ENCODE results near the gene CDYL. TPM values are rescaled to one million over a fixed set of nuclear protein-coding genes. Genes with fewer than 3 reads are reported as not detected.

The CDYL gene
- total and polyA plus RNA-seq, 2 of the 4 experiments (the other 2 are of a cell fraction) = 14.2 to 92.1 TPM

GRCh38 chr6:4812068-4812467 lies 35.9 kb downstream of the CDYL start:
- no CpG with 5 or more reads among the region's 4 CpGs for WGBS, 2 experiments (ENCODE audit: extremely low coverage in 2 of 2, insufficient read length in 1 of 2)
- H3K9me1 ChIP-seq (ENCODE audit: insufficient read depth, low read length) = peaks cover 4% of the 10 kb centered on the region
- in situ Hi-C loops (cut with MboI; ENCODE audit: low sequenced_read_pairs) = no loop called here
- H3K9me3 ChIP-seq (ENCODE audit: control insufficient read depth, insufficient read depth, low read length) = no peaks in the 10 kb centered on the region
- H2BK5ac ChIP-seq (ENCODE audit: low read depth, low read length, poor library complexity, severe bottlenecking) = no peak overlapping the region
- no peak overlapping the region for H4K91ac ChIP-seq (ENCODE audit: insufficient read depth, low read depth, low read length)
- dilution Hi-C loops (cut with HindIII; ENCODE audit: low sequenced_read_pairs, unreplicated experiment) = no loop called here
- DNase-seq = no peak
- H3K9ac ChIP-seq (ENCODE audit: low read depth, low read length) = no peak overlapping the region
- no peak overlapping the region for H3K4me2 ChIP-seq (ENCODE audit: low read depth, low read length)
- H3K27ac ChIP-seq (ENCODE audit: insufficient read depth, low read length) = no peak overlapping the region
- POLR2A ChIA-PET (ENCODE audit: unreplicated experiment) = no interaction called here
- no peak overlapping the region for H2BK20ac ChIP-seq (ENCODE audit: low read depth, low read length)
- no peak overlapping the region for H3K4ac ChIP-seq (ENCODE audit: low read depth, low read length)
- H2AK5ac ChIP-seq (ENCODE audit: low read depth, low read length) = no peak overlapping the region
- no peak overlapping the region for H4K5ac ChIP-seq (ENCODE audit: low read depth, low read length)
- H2AK9ac ChIP-seq (replicated peaks; ENCODE audit: low read depth, low read length, poor library complexity) = no peak overlapping the region
- no peak overlapping the region for H3K4me3 ChIP-seq (ENCODE audit: insufficient read depth, low read depth, low read length)
- intact Hi-C loops (cut with micrococcal nuclease) = no loop called here
- H4K8ac ChIP-seq (ENCODE audit: low read depth in 2 of 2, low read length in 2 of 2) = no peak overlapping the region
- H3K18ac ChIP-seq (ENCODE audit: low read depth, low read length) = no peak overlapping the region
- peaks cover 60% of the 10 kb centered on the region for H4K20me1 ChIP-seq (ENCODE audit: insufficient read depth, low read length)
- no peaks in the 10 kb centered on the region for H3K27me3 ChIP-seq (ENCODE audit: control insufficient read depth, insufficient read depth, low read length)
- no peak overlapping the region for H2AFZ ChIP-seq (replicated peaks; ENCODE audit: low read length, poor library complexity)
- H2BK120ac ChIP-seq (ENCODE audit: low read depth, low read length) = no peak overlapping the region
- H3K4me1 ChIP-seq (ENCODE audit: control insufficient read depth, insufficient read depth, low read length) = peaks cover 6% of the 10 kb centered on the region
- CTCF ChIA-PET = no interaction called here
- no TSS peak for BruUV-seq (replicated peaks)
- peaks cover 17 to 64% of the 10 kb centered on the region in 2 experiments for H3K79me1 ChIP-seq (ENCODE audit: low read depth in 1 of 2, low read length in 2 of 2)
- no peak overlapping the region for H3K56ac ChIP-seq (ENCODE audit: extremely low read depth, insufficient read depth, low read length)
- TF ChIP-seq RAD21 (IDR thresholded peaks at IDR 0.05; ENCODE audit: low read length) = no peak
- TF ChIP-seq CHD1 (IDR thresholded peaks at IDR 0.05; ENCODE audit: low read depth, low read length) = no peak
- no peak for TF ChIP-seq CTCF (conservative IDR thresholded peaks at IDR 0.05; ENCODE audit: low read depth, low read length)
- TF ChIP-seq MXI1 (IDR thresholded peaks at IDR 0.05; ENCODE audit: borderline replicate concordance, low read depth, low read length) = no peak
- TF ChIP-seq BHLHE40 (IDR thresholded peaks at IDR 0.05; ENCODE audit: low read depth, low read length) = no peak
- TF ChIP-seq SMC3 (IDR thresholded peaks at IDR 0.05; ENCODE audit: low read depth, low read length) = no peak
- no peak for TF ChIP-seq RFX5 (IDR thresholded peaks at IDR 0.05; ENCODE audit: low read depth, low read length)
- no peak for TF ChIP-seq ELK1 (IDR thresholded peaks at IDR 0.05; ENCODE audit: borderline replicate concordance, low read depth, low read length)
- no peak for TF ChIP-seq POLR2A (IDR thresholded peaks at IDR 0.05; ENCODE audit: low read depth, low read length)
- no peak for TF ChIP-seq MAFK (IDR thresholded peaks at IDR 0.05; ENCODE audit: low read depth, low read length)
- no peak for TF ChIP-seq RCOR1 (IDR thresholded peaks at IDR 0.05; ENCODE audit: insufficient replicate concordance, low read length)
- TF ChIP-seq FOS (IDR thresholded peaks at IDR 0.05; ENCODE audit: low read depth, low read length) = no peak
- TF ChIP-seq USF2 (IDR thresholded peaks at IDR 0.05; ENCODE audit: low read depth, low read length) = no peak
- no peak for TF ChIP-seq CEBPB (IDR thresholded peaks at IDR 0.05; ENCODE audit: low read depth, low read length)
- TF ChIP-seq MAZ (IDR thresholded peaks at IDR 0.05; ENCODE audit: borderline replicate concordance, low read depth, low read length) = no peak
- TF ChIP-seq NFE2L2 (IDR thresholded peaks at IDR 0.05; ENCODE audit: low read depth, low read length) = no peak
- no peak overlapping the region for H3K23ac ChIP-seq (ENCODE audit: low read depth, low read length)
- no peaks in the 10 kb centered on the region for H3K36me3 ChIP-seq (ENCODE audit: control insufficient read depth, insufficient read depth, low read length)
- H3K14ac ChIP-seq (replicated peaks; ENCODE audit: low read depth, low read length) = no peak overlapping the region
- no peak overlapping the region for H2BK15ac ChIP-seq (ENCODE audit: low read depth, low read length)
- no peak for ATAC-seq (ENCODE audit: low read depth)

Data from IMR-90 (cell line).